ENCODE results near the gene HS1BP3.

Gene HS1BP3

GRCh38 chr2:20567926-20568179 lies 83.0 kb downstream of the HS1BP3 start:
- no peak for DNase-seq

Data from activated CD4-positive, alpha-beta T cell treated with anti-CD3 and anti-CD28 coated beads for 48 hours (primary cell).